HepG2 (cell line): ENCODE results near the gene DPM1. TPM values are rescaled to one million over a fixed set of nuclear protein-coding genes. Genes with fewer than 3 reads are reported as not detected.

Experiments
- ATAD3A ChIP-seq: sonication (generic); formaldehyde crosslinking; IDR thresholded peaks from 2 replicates; pipeline ENCODE4 v1.4.0; 2020; ENCODE audit warnings: missing genetic modification reagents
- DMAP1 ChIP-seq: IDR thresholded peaks from 2 replicates; pipeline ENCODE4 v1.6.1; 2016
- ETV5 ChIP-seq: IDR thresholded peaks from 2 replicates; pipeline ENCODE4 v1.6.1; 2018; ENCODE audit warnings: missing biosample characterization, missing genetic modification reagents, inconsistent platforms, borderline replicate concordance
- GATA4 ChIP-seq: sonication (generic); IDR thresholded peaks from 2 replicates; pipeline ENCODE4 v1.6.1; 2016; ENCODE audit warnings: antibody characterized with exemption, low read depth, borderline replicate concordance
- HOXA9 ChIP-seq: sonication (generic); formaldehyde crosslinking; IDR thresholded peaks from 2 replicates; pipeline ENCODE4 v1.8.1; 2022; ENCODE audit warnings: missing genetic modification reagents, mild to moderate bottlenecking, moderate library complexity, borderline replicate concordance
- KLF11 ChIP-seq: IDR thresholded peaks from 2 replicates; pipeline ENCODE4 v1.6.1; 2016; ENCODE audit warnings: missing compliant biosample characterization
- MBNL3 ChIP-seq: fragments of 250-450 bp; sonication (Bioruptor Pico); conservative IDR thresholded peaks from 2 replicates; pipeline ENCODE4 v1.8.0; 2022; ENCODE audit warnings: mild to moderate bottlenecking, inconsistent platforms
- NR2F2 ChIP-seq: IDR thresholded peaks from 2 replicates; pipeline ENCODE4 v1.6.1; 2012; ENCODE audit warnings: low read depth, inconsistent platforms, borderline replicate concordance
- PHB2 ChIP-seq: fragments of 450-650 bp; IDR thresholded peaks from 2 replicates; pipeline ENCODE4 v1.6.1; 2018; ENCODE audit not compliant: partially characterized antibody
- RAD51 ChIP-seq: fragments of 450-650 bp; IDR thresholded peaks from 2 replicates; pipeline ENCODE4 v1.6.1; 2016; ENCODE audit warnings: borderline replicate concordance
- SALL1 ChIP-seq: sonication (generic); formaldehyde crosslinking; IDR thresholded peaks from 2 replicates; pipeline ENCODE4 v1.8.0; 2022; ENCODE audit warnings: mild to moderate bottlenecking, missing genetic modification reagents
- SIX1 ChIP-seq: sonication (generic); formaldehyde crosslinking; IDR thresholded peaks from 2 replicates; pipeline ENCODE4 v1.4.0; 2020; ENCODE audit warnings: missing genetic modification reagents, borderline replicate concordance
- SMAD9 ChIP-seq: sonication (generic); formaldehyde crosslinking; IDR thresholded peaks from 2 replicates; pipeline ENCODE4 v1.5.1; 2020; ENCODE audit warnings: mild to moderate bottlenecking, missing genetic modification reagents
- TBL1XR1 ChIP-seq: fragments of 150-350 bp; IDR thresholded peaks from 2 replicates; pipeline ENCODE4 v1.6.1; 2014; ENCODE audit warnings: borderline replicate concordance, low read length; ENCODE audit not compliant: partially characterized antibody
- ZFX ChIP-seq: sonication (generic); formaldehyde crosslinking; IDR thresholded peaks from 2 replicates; pipeline ENCODE4 v1.4.0; 2020; ENCODE audit warnings: mild to moderate bottlenecking, low read depth, missing genetic modification reagents, moderate library complexity
- ZNF274 ChIP-seq: sonication (generic); formaldehyde crosslinking; IDR thresholded peaks from 2 replicates; pipeline ENCODE4 v1.5.1; 2020; ENCODE audit warnings: mild to moderate bottlenecking, missing genetic modification reagents
- ZNF296 ChIP-seq: sonication (generic); formaldehyde crosslinking; conservative IDR thresholded peaks from 2 replicates; pipeline ENCODE4 v1.5.0; 2020; ENCODE audit warnings: mild to moderate bottlenecking, missing genetic modification reagents
- ZNF441 ChIP-seq: sonication (generic); formaldehyde crosslinking; IDR thresholded peaks from 2 replicates; pipeline ENCODE4 v1.7.0; 2021; ENCODE audit warnings: missing genetic modification reagents, borderline replicate concordance
- ZNF816 ChIP-seq: sonication (generic); formaldehyde crosslinking; IDR thresholded peaks from 2 replicates; pipeline ENCODE4 v1.8.0; 2022; ENCODE audit warnings: missing genetic modification reagents, mild to moderate bottlenecking, borderline replicate concordance
- ZNF879 ChIP-seq: sonication (generic); formaldehyde crosslinking; IDR thresholded peaks from 2 replicates; pipeline ENCODE4 v1.8.1; 2023; ENCODE audit warnings: missing genetic modification reagents
- ZSCAN29 ChIP-seq: sonication (generic); formaldehyde crosslinking; conservative IDR thresholded peaks from 2 replicates; pipeline ENCODE4 v1.4.0; 2020; ENCODE audit warnings: mild to moderate bottlenecking, missing genetic modification reagents
- ZSCAN31 ChIP-seq: sonication (generic); formaldehyde crosslinking; IDR thresholded peaks from 2 replicates; pipeline ENCODE4 v1.5.0; 2020; ENCODE audit warnings: low read depth, mild to moderate bottlenecking, missing genetic modification reagents
- polyA plus RNA-seq, 8 experiments: library from polyadenylated mRNA; depleted of rRNA in 3 of 8; stranded (reverse) in 7 of 8; unstranded in 1 of 8; fragments of >200 nt; fragmentation: Illumina TruSeq in 4 of 8; extraction: Trizol in 4 of 8; gene quantifications; 2 replicates each; pipeline versions ENCODE4 v1.2.1 to v1.2.3, GENCODE V29; 2011 to 2016; ENCODE audit warnings: low read depth in 4 of 8, missing spikeins in 1 of 8, mixed read lengths in 1 of 8; ENCODE audit not compliant: insufficient read depth in 1 of 8
- total RNA-seq, 5 experiments: library from RNA; depleted of rRNA; stranded (reverse); fragments of >200 nt; fragmentation: Illumina TruSeq; extraction: Trizol; gene quantifications; 2 replicates each; pipeline ENCODE4 v1.2.3, GENCODE V29; 2016; ENCODE audit warnings: low read depth in 1 of 5
- TF ChIP-seq, protein P1 (sequence below): sonication (generic); formaldehyde crosslinking; IDR thresholded peaks from 2 replicates; pipeline ENCODE4 v1.4.0; 2020; ENCODE audit warnings: missing genetic modification reagents, borderline replicate concordance
- TF ChIP-seq, protein P2 (sequence below): sonication (generic); formaldehyde crosslinking; conservative IDR thresholded peaks from 2 replicates; pipeline ENCODE4 v1.4.0; 2020; ENCODE audit warnings: missing genetic modification reagents

The DPM1 gene
- total and polyA plus RNA-seq, 2 of the 13 experiments (the other 11 are each of a cell fraction or from before 2014, with no cell fraction given), result 83.2 to 161 TPM

DNA sequence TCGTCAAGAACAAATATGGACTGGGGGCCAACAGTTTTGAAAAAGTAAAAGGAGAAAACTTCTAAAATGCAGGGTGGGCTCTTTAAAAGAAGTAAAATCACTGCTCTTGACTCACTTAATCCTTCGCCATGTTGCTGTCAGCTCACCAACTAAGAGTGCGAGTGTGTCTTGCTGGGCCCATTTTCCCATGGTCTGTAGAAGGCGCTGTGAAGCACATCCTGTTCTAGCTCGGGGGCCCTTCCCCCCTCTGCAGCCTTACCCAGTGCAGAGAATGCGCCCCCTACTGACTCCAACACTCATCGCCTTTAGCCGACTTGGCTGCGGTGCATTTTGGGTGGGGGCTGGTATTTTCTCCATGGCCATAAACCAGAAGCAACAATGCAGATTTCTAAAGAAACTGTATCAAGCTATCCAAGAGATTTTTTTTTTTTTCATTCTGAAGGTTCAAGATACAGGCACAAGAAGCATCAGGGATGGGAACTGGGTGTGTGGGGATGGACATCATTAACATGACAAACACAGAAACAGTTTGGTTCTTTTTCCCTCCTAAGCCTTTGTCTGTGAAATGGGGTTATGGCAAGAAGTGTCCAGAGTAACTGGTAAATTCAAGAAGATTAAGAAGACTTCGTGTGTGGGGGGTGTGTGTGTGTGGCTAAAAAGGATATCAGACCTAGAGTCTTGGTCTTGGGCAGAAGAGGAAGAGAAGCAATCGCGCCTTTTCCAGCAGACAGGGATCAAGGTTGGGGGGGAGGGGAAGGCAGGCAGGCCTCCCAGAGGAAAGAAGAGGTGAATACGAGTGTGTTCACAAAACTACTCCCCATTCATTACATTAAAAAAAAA lies 28.8 kb downstream of the DPM1 start (continued):
- no peak for TF ChIP-seq KLF11 (CRISPR knock-in tag)
- peak; percentile 64; the same call in 1 of the 2 replicates for TF ChIP-seq NR2F2
- peak; percentile 78 for TF ChIP-seq TBL1XR1
- no peak for TF ChIP-seq ZNF296 (CRISPR knock-in tag)
- TF ChIP-seq RAD51, result no peak
- peak; percentile 92 for TF ChIP-seq ZSCAN29
- TF ChIP-seq, protein P1, sequence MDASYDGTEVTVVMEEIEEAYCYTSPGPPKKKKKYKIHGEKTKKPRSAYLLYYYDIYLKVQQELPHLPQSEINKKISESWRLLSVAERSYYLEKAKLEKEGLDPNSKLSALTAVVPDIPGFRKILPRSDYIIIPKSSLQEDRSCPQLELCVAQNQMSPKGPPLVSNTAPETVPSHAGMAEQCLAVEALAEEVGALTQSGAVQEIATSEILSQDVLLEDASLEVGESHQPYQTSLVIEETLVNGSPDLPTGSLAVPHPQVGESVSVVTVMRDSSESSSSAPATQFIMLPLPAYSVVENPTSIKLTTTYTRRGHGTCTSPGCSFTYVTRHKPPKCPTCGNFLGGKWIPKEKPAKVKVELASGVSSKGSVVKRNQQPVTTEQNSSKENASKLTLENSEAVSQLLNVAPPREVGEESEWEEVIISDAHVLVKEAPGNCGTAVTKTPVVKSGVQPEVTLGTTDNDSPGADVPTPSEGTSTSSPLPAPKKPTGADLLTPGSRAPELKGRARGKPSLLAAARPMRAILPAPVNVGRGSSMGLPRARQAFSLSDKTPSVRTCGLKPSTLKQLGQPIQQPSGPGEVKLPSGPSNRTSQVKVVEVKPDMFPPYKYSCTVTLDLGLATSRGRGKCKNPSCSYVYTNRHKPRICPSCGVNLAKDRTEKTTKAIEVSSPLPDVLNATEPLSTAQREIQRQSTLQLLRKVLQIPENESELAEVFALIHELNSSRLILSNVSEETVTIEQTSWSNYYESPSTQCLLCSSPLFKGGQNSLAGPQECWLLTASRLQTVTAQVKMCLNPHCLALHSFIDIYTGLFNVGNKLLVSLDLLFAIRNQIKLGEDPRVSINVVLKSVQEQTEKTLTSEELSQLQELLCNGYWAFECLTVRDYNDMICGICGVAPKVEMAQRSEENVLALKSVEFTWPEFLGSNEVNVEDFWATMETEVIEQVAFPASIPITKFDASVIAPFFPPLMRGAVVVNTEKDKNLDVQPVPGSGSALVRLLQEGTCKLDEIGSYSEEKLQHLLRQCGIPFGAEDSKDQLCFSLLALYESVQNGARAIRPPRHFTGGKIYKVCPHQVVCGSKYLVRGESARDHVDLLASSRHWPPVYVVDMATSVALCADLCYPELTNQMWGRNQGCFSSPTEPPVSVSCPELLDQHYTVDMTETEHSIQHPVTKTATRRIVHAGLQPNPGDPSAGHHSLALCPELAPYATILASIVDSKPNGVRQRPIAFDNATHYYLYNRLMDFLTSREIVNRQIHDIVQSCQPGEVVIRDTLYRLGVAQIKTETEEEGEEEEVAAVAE (CRISPR knock-in tag), result peak; percentile 87; the same call in 1 of the 2 replicates
- peak; percentile 84 for TF ChIP-seq ZNF274 (CRISPR knock-in tag)
- TF ChIP-seq PHB2, result no peak
- no peak for TF ChIP-seq GATA4
- TF ChIP-seq ATAD3A (CRISPR knock-in tag), result no peak
- TF ChIP-seq SALL1, result peak; percentile 94
- TF ChIP-seq, protein P2, sequence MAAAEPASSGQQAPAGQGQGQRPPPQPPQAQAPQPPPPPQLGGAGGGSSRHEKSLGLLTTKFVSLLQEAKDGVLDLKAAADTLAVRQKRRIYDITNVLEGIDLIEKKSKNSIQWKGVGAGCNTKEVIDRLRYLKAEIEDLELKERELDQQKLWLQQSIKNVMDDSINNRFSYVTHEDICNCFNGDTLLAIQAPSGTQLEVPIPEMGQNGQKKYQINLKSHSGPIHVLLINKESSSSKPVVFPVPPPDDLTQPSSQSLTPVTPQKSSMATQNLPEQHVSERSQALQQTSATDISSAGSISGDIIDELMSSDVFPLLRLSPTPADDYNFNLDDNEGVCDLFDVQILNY (CRISPR knock-in tag), result no peak
- TF ChIP-seq ZNF879 (CRISPR knock-in tag), result peak; percentile 78; the same call in 1 of the 2 replicates
- peak; percentile 82 for TF ChIP-seq DMAP1 (CRISPR knock-in tag)
- TF ChIP-seq ZFX (CRISPR knock-in tag), result peak; percentile 90
- TF ChIP-seq ZSCAN31 (CRISPR knock-in tag), result no peak; the same call in 1 of the 2 replicates
- TF ChIP-seq ZNF816 (CRISPR knock-in tag), result peak; percentile 6; the same call in 1 of the 2 replicates
- peak; percentile 90 for TF ChIP-seq ZNF441
- no peak for TF ChIP-seq MBNL3 (CRISPR knock-in tag)
- peak; percentile 98 for TF ChIP-seq ETV5
- TF ChIP-seq HOXA9 (CRISPR knock-in tag), result no peak
- TF ChIP-seq SIX1 (CRISPR knock-in tag), result peak; percentile 63; the same call in 1 of the 2 replicates
- TF ChIP-seq SMAD9 (CRISPR knock-in tag), result no peak
